CD4-positive, alpha-beta memory T cell (primary cell): Measurements from ENCODE around the gene ATXN1. TPM values are rescaled to one million over a fixed set of nuclear protein-coding genes. Genes with fewer than 3 reads are reported as not detected.

ENCODE experiments used
- CTCF ChIA-PET: fragments of 350-600 bp; sonication (Branson Sonifier 250); formaldehyde crosslinking; loops from one replicate; lab custom pipeline; 2021; ENCODE audit warnings: inconsistent platforms; ENCODE audit not compliant: partially characterized antibody; lab: Charles Lee
- POLR2A ChIA-PET: fragments of 350-600 bp; sonication (Branson Sonifier 250); formaldehyde crosslinking; loops from one replicate; lab custom pipeline; 2021; ENCODE audit not compliant: partially characterized antibody; lab: Charles Lee
- DNase-seq, 5 donors: peaks; one replicate each; pipeline versions ENCODE4 v3.0.0 to v3.0.0-alpha.2; 2020 to 2022; ENCODE audit warnings: mixed read lengths in 1 of 5
- H3K27ac ChIP-seq: one replicate; pipeline ENCODE4 v1.7.0; 2013; ENCODE audit warnings: low read depth, low read length
- H3K27me3 ChIP-seq: 2 replicates; pipeline ENCODE4 v1.7.0; 2013; ENCODE audit warnings: mild to moderate bottlenecking, low read length, moderate library complexity; ENCODE audit not compliant: insufficient read depth
- H3K36me3 ChIP-seq: 2 replicates; pipeline ENCODE4 v1.7.0; 2013; ENCODE audit warnings: mild to moderate bottlenecking, low read length, moderate library complexity; ENCODE audit not compliant: insufficient read depth
- H3K4me1 ChIP-seq: 2 replicates; pipeline ENCODE4 v1.7.0; 2013; ENCODE audit warnings: mild to moderate bottlenecking, low read length, moderate library complexity; ENCODE audit not compliant: insufficient read depth
- H3K4me3 ChIP-seq, 2 donors: one replicate each; pipeline ENCODE4 v1.7.0; 2013; ENCODE audit warnings: low read length in 2 of 2, mild to moderate bottlenecking in 1 of 2
- H3K9me3 ChIP-seq, 2 donors: one replicate each; pipeline ENCODE4 v1.7.0; 2013; ENCODE audit warnings: low read length in 2 of 2, control low read depth in 1 of 2; ENCODE audit not compliant: control insufficient read depth in 1 of 2
- H3K27ac Mint-ChIP-seq, 7 donors: one replicate each; pipeline ENCODE4 v1.8.0; 2020 to 2021; ENCODE audit warnings: mixed read lengths in 7 of 7, mild to moderate bottlenecking in 6 of 7, inconsistent platforms in 3 of 7, moderate library complexity in 3 of 7
- H3K27me3 Mint-ChIP-seq, 2 donors: one replicate each; pipeline ENCODE4 v1.8.0; 2020 to 2021; ENCODE audit warnings: mixed read lengths in 2 of 2
- H3K36me3 Mint-ChIP-seq, 2 donors: one replicate each; pipeline ENCODE4 v1.8.0; 2020 to 2021; ENCODE audit warnings: mixed read lengths in 2 of 2, inconsistent platforms in 1 of 2, mild to moderate bottlenecking in 1 of 2
- H3K4me1 Mint-ChIP-seq, 4 donors: one replicate each; pipeline ENCODE4 v1.8.0; 2020 to 2021; ENCODE audit warnings: mixed read lengths in 4 of 4, mild to moderate bottlenecking in 1 of 4
- H3K4me3 Mint-ChIP-seq, 8 donors: one replicate each; pipeline ENCODE4 v1.8.0; 2020 to 2021; ENCODE audit warnings: mixed read lengths in 8 of 8, mild to moderate bottlenecking in 7 of 8, moderate library complexity in 6 of 8, inconsistent platforms in 3 of 8
- H3K9me3 Mint-ChIP-seq, 8 donors: one replicate each; pipeline ENCODE4 v1.8.0; 2020 to 2021; ENCODE audit warnings: mixed read lengths in 8 of 8, mild to moderate bottlenecking in 5 of 8, inconsistent platforms in 3 of 8, moderate library complexity in 1 of 8
- intact Hi-C: fragments of 100-400 bp; cut with micrococcal nuclease; formaldehyde crosslinking; loops from one replicate; pipeline ENCODE4 v1.15.1; 2023
- polyA plus RNA-seq, 2 donors: library from polyadenylated mRNA; unstranded; fragments of 300-500 nt; fragmentation: Illumina TruSeq; gene quantifications; one replicate each; pipeline ENCODE4 v1.2.3, GENCODE V29; 2021
- total RNA-seq, 2 experiments: library from RNA; stranded (reverse); gene quantifications; one replicate each; pipeline ENCODE4 v1.2.3, GENCODE V29; 2021

ATXN1 gene
- total and polyA plus RNA-seq, 4 experiments from 2014 or later, result 10.5 to 97.4 (median 56.9) TPM

DNA sequence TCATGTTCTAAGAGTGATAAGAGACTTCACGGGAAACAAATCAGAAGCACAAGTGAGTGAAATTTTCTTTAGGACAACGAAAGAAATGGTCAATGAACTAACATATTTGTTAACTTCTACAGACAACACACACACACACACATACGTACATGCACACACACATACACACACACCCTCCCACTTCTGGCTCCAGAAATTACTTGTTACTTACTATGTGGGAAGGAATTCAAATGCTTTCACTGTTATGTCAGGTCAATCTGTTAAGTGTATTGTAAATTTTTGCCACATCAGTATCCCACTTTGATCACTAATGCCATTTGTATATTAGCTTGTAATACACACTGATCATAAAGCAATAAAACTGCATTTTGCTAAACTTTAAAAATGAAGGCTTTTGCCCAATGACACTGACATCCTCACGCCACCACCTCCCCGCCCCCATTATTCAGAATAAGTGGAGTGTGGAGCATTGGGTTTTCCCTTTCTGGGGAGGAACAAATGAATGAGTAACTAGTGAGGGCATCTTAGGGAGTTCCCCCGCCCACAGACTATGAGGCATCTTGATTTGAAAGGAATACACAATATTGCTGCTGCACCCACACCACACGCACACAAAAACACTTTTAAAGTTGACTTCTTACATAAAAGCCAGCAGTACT, 76.2 kb downstream of the ATXN1 start:
- Histone ChIP-seq H3K9me3 (no peaks in the 10 kb centered on the region), H3K36me3 (no peaks in the 10 kb centered on the region), H3K27ac (no peak overlapping the region), H3K27me3 (no peaks in the 10 kb centered on the region), H3K4me1 (peaks cover 62% of the 10 kb centered on the region), H3K4me3 (no peak overlapping the region)
- peaks cover 35 to 70% (median 59%) of the 10 kb centered on the region in 4 donors for H3K4me1 Mint-ChIP-seq
- H3K4me3 Mint-ChIP-seq, result peak overlapping the region in 2 of 8 donors; percentile 13 to 22
- no peaks in the 10 kb centered on the region for H3K9me3 Mint-ChIP-seq
- H3K27ac Mint-ChIP-seq, result peak overlapping the region in 6 of 7 donors; percentile 24 to 74 (median 47)
- peak in 4 of 5 donors; percentile 42 to 91 (median 53) for DNase-seq
- ChIA-PET POLR2A (interaction anchor here (0.7 to 1.5 kb wide), 3 partner anchors 13 to 33 kb away, joined by 3 read pairs; no protein-coding TSS in a partner anchor), CTCF (no interaction called here)
- intact Hi-C loops, result loop anchor here (2.0 to 5.0 kb wide), 2 partner anchors 14 to 33 kb away; no protein-coding TSS in a partner anchor
- H3K27me3 Mint-ChIP-seq, result no peaks in the 10 kb centered on the region
- H3K36me3 Mint-ChIP-seq, result peaks cover 26 to 33% of the 10 kb centered on the region in 2 donors

DNA sequence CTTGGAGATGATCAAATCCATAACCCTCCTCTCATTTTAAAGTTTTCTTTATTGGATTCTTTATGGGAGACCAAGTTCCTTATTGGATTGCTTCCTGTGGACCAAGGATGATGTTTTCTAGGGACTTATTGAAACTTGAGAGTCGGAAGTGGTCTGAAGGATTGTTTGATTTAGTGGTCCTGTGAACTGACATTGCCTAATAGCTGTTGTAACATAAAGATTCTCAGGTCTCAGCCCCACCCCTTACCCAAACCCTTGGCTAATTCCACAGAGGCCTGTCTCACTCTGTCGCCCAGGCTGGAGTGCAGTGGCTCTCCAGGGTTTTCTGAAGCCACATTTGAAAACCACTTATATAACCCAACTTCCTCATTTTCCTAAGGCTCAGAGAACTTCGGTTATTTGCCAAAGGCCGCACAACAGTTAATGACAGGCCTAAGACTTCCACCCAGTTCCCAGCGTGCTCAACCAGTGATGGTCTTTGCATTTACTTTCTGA, 77.0 kb downstream of the ATXN1 start:
- Histone ChIP-seq H3K4me3 (no peak overlapping the region), H3K9me3 (no peaks in the 10 kb centered on the region), H3K36me3 (no peaks in the 10 kb centered on the region), H3K27me3 (no peaks in the 10 kb centered on the region), H3K27ac (no peak overlapping the region), H3K4me1 (peaks cover 58% of the 10 kb centered on the region)
- intact Hi-C loops, result loop anchor here (2.0 kb wide), 1 partner anchor 15 kb away; no protein-coding TSS in a partner anchor
- Mint-ChIP-seq H3K9me3 (no peaks in the 10 kb centered on the region), H3K27ac (peak overlapping the region in 4 of 7 donors; percentile 9 to 82 (median 48)), H3K4me3 (no peak overlapping the region), H3K36me3 (peaks cover 26 to 33% of the 10 kb centered on the region in 2 donors), H3K4me1 (peaks cover 33 to 65% (median 55%) of the 10 kb centered on the region in 4 donors), H3K27me3 (no peaks in the 10 kb centered on the region)
- CTCF ChIA-PET, result no interaction called here
- DNase-seq, result no peak
- POLR2A ChIA-PET, result interaction anchor here (1.5 to 1.7 kb wide), 2 partner anchors 14 to 32 kb away, joined by 3 to 7 read pairs; no protein-coding TSS in a partner anchor

DNA sequence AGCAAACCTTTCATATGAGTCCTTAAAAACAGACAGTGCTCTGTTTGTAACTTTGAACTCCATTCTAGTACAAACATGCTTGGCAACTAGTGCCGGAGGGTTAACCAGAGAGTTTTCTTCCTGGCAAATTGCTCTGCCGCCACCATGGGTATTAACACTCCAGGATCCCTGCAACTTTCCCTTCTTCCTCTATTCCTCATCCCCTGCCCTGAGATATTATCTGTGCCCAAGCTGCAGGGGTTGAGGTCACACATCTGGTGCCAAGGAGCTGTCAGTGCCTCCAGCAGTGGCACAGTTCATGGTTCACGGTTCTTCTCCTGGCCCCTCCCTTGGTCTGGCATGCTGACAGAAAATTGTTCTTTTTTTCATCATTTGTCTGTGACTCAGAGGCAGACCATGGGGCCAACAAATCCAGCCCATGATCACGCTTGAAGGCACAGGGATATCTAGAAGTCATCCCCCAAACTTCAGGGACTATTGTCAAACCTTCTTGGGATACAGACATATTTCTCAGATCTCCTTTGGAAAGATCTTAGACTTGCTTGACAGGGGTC, 77.5 kb downstream of the ATXN1 start:
- Mint-ChIP-seq H3K27ac (peak overlapping the region in 5 of 7 donors; percentile 9 to 82 (median 38)), H3K4me1 (peaks cover 30 to 60% (median 52%) of the 10 kb centered on the region in 4 donors), H3K36me3 (peaks cover 24 to 37% of the 10 kb centered on the region in 2 donors), H3K4me3 (peak overlapping the region in 1 of 8 donors; percentile 35), H3K9me3 (no peaks in the 10 kb centered on the region), H3K27me3 (no peaks in the 10 kb centered on the region)
- ChIA-PET POLR2A (interaction anchor here (0.7 to 1.7 kb wide), 5 partner anchors 15 to 32 kb away, joined by 3 to 7 read pairs (median 3); no protein-coding TSS in a partner anchor), CTCF (interaction anchor here (1.3 kb wide), 1 partner anchor 9 kb away, joined by 4 read pairs; no protein-coding TSS in a partner anchor)
- Histone ChIP-seq H3K4me3 (no peak overlapping the region), H3K36me3 (no peaks in the 10 kb centered on the region), H3K27ac (no peak overlapping the region), H3K4me1 (peaks cover 55% of the 10 kb centered on the region), H3K27me3 (no peaks in the 10 kb centered on the region), H3K9me3 (no peaks in the 10 kb centered on the region)
- DNase-seq, result no peak
- intact Hi-C loops, result loop anchor here (2.0 kb wide), 1 partner anchor 15 kb away; no protein-coding TSS in a partner anchor

- no peaks in the 10 kb centered on the region for H3K9me3 ChIP-seq
- H3K4me1 ChIP-seq, result peaks cover 44% of the 10 kb centered on the region
- Mint-ChIP-seq H3K4me1 (peaks cover 16 to 52% (median 39%) of the 10 kb centered on the region in 4 donors), H3K9me3 (no peaks in the 10 kb centered on the region), H3K36me3 (peaks cover 27 to 42% of the 10 kb centered on the region in 2 donors), H3K27me3 (no peaks in the 10 kb centered on the region), H3K27ac (peak overlapping the region in 2 of 7 donors; percentile 3 to 13), H3K4me3 (no peak overlapping the region)
- H3K27ac ChIP-seq, result no peak overlapping the region
- POLR2A ChIA-PET, result interaction anchor here (0.9 to 2.2 kb wide), 6 partner anchors 10 to 82 kb away, joined by 3 to 6 read pairs (median 4); partner anchors contain the start of gene ATXN1
- DNase-seq, result no peak
- H3K36me3 ChIP-seq, result no peaks in the 10 kb centered on the region
- H3K4me3 ChIP-seq, result no peak overlapping the region
- intact Hi-C loops, result no loop called here
- CTCF ChIA-PET, result interaction anchor here (1.2 kb wide), 1 partner anchor 14 kb away, joined by 3 read pairs; no protein-coding TSS in a partner anchor
- no peaks in the 10 kb centered on the region for H3K27me3 ChIP-seq
Observed at GRCh38 chr6:16681260-16681873, 79.9 kb downstream of the ATXN1 start.

DNA sequence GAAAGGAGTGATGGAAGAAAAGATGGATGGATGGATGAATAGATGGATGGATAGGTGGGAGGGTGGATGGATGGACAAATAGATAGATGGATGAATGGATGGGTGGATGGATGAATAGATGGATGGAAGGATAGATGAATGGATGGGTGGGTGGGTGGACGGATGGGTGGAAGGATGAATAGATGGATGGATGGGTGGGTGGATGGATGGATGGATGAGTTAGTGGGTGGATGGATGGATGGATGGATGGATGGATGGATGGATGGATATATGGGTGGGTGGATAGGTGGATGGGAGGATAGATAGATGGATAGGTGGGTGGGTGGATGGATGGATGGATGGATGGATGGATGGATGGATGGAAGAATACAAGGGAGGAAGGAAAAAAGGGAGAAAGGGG, 82.2 kb downstream of the ATXN1 start:
- Histone ChIP-seq H3K4me1 (peaks cover 35% of the 10 kb centered on the region), H3K4me3 (no peak overlapping the region), H3K27me3 (no peaks in the 10 kb centered on the region), H3K9me3 (no peaks in the 10 kb centered on the region), H3K27ac (no peak overlapping the region), H3K36me3 (no peaks in the 10 kb centered on the region)
- ChIA-PET POLR2A (no interaction called here), CTCF (no interaction called here)
- H3K9me3 Mint-ChIP-seq, result no peaks in the 10 kb centered on the region
- intact Hi-C loops, result no loop called here
- no peaks in the 10 kb centered on the region for H3K27me3 Mint-ChIP-seq
- no peak overlapping the region for H3K4me3 Mint-ChIP-seq
- peak overlapping the region in 1 of 7 donors; percentile 76 for H3K27ac Mint-ChIP-seq
- DNase-seq, result no peak
- peaks cover 15 to 41% (median 34%) of the 10 kb centered on the region in 4 donors for H3K4me1 Mint-ChIP-seq
- H3K36me3 Mint-ChIP-seq, result peaks cover 29 to 44% of the 10 kb centered on the region in 2 donors

DNA sequence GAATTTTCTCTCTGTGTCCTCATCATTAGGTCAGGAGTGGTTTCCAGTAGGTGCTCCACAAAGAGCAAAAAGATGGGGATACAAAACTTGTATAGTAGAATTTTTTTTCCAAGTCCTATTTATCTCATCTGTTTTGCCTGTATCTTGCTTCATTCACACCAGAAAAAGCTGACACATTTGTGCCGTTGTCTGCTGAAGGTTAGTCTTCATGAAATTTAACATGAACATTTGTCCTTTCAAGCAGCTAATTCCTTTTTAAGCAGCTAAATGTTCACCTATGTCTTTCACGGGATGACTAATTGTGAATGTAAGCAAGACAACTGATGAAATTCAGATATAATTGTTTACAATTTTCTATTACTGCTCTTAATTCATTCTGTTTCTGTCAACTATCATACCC, 83.8 kb downstream of the ATXN1 start:
- H3K27ac Mint-ChIP-seq, result peak overlapping the region in 2 of 7 donors; percentile 19 to 37
- ChIA-PET CTCF (no interaction called here), POLR2A (interaction anchor here (0.9 to 1.2 kb wide), 2 partner anchors 11 to 22 kb away, joined by 3 read pairs; no protein-coding TSS in a partner anchor)

More for the DNA sequence above, 83.8 kb downstream of the ATXN1 start:
- no peak overlapping the region for H3K27ac ChIP-seq
- Mint-ChIP-seq H3K36me3 (peaks cover 21 to 33% of the 10 kb centered on the region in 2 donors), H3K4me1 (peaks cover 15 to 36% (median 28%) of the 10 kb centered on the region in 4 donors), H3K27me3 (no peaks in the 10 kb centered on the region), H3K9me3 (no peaks in the 10 kb centered on the region), H3K4me3 (no peak overlapping the region)
- H3K27me3 ChIP-seq, result no peaks in the 10 kb centered on the region
- intact Hi-C loops, result no loop called here
- no peaks in the 10 kb centered on the region for H3K9me3 ChIP-seq
- DNase-seq, result no peak
- H3K36me3 ChIP-seq, result no peaks in the 10 kb centered on the region
- H3K4me1 ChIP-seq, result peaks cover 26% of the 10 kb centered on the region
- H3K4me3 ChIP-seq, result no peak overlapping the region
